Measurements from ENCODE around the gene PNMA8B.
A peak's percentile ranks its signal among the peaks of the same experiment; 100 is the strongest.

The PNMA8B gene

DNA sequence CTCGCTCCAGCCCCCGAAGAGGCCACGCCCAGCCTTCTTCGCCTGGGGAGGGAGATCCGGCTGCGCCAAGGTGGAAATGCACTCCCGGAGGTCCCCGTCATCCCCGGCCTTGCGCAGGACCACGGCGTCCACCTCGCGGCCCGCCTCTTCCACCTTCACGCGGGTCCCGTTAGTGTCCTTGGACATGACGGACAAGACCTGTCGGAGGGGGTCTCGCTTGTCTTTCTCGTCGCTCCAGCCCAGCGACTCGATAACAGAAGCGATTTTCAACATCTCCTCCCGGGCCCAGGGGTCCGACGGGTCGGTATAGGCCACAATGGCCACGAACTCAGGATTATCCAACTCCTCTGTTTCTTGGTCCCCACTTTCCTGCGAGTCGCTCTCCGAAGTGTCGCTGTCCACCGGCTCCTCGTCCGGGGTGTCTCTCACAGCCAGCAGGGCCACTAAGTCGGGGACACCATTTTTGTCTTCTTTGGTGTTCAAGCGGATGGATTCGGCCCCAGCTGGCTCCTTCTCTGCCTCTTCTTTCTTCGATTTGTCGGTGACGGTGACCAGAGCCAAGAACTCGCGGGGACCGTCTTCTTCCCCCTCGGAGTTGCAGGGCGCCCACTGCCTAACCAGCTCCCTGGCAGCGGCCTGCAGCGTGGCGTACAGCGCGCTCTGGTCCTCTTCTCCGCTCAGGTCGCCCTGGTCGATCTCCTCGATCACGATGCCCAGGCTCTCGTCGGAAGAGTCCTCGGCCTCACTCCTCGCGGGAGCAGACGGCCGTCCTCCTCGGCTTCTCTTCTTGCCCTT is 1.3 kb downstream of the PNMA8B start:
- Histone ChIP-seq H3K4me1 (ENCODE audit: control insufficient read depth, insufficient read depth, low read length, poor library complexity, severe bottlenecking) (peaks cover 3% of the 10 kb centered on the region), H3K9me3 (ENCODE audit: control insufficient read depth, low read length) (peaks cover 3% of the 10 kb centered on the region), H3K36me3 (ENCODE audit: control insufficient read depth, insufficient read depth, low read length) (no peaks in the 10 kb centered on the region), H3K27ac (ENCODE audit: low read depth, low read length, severe bottlenecking) (no peak overlapping the region), H3K4me3 (ENCODE audit: extremely low read depth, insufficient read depth, low read length, poor library complexity, severe bottlenecking) (no peak overlapping the region)
- 94 to 97% methylated on average over 65 to 67 of the region's 67 CpGs for WGBS, 2 experiments (ENCODE audit: insufficient coverage in 2 of 2)

- H3K4me1 ChIP-seq (ENCODE audit: control insufficient read depth, insufficient read depth, low read length, poor library complexity, severe bottlenecking) = peaks cover 3% of the 10 kb centered on the region
- peaks cover 3% of the 10 kb centered on the region for H3K9me3 ChIP-seq (ENCODE audit: control insufficient read depth, low read length)
- no peaks in the 10 kb centered on the region for H3K36me3 ChIP-seq (ENCODE audit: control insufficient read depth, insufficient read depth, low read length)
- no peak overlapping the region for H3K4me3 ChIP-seq (ENCODE audit: extremely low read depth, insufficient read depth, low read length, poor library complexity, severe bottlenecking)
- WGBS, 2 experiments (ENCODE audit: insufficient coverage in 2 of 2) = 54 to 61% methylated on average over 76 to 80 of the region's 92 CpGs
- H3K27ac ChIP-seq (ENCODE audit: low read depth, low read length, severe bottlenecking) = no peak overlapping the region
These were observed 2.2 kb downstream of the PNMA8B start for GRCh38 chr19:46493236-46494145.

- H3K27ac ChIP-seq (ENCODE audit: low read depth, low read length, severe bottlenecking) = no peak overlapping the region
- WGBS, 2 experiments (ENCODE audit: insufficient coverage in 2 of 2) = 30 to 54% methylated on average over 4 to 15 of the region's 17 CpGs
- no peak overlapping the region for H3K4me3 ChIP-seq (ENCODE audit: extremely low read depth, insufficient read depth, low read length, poor library complexity, severe bottlenecking)
- peaks cover 3% of the 10 kb centered on the region for H3K9me3 ChIP-seq (ENCODE audit: control insufficient read depth, low read length)
- H3K36me3 ChIP-seq (ENCODE audit: control insufficient read depth, insufficient read depth, low read length) = no peaks in the 10 kb centered on the region
- peaks cover 6% of the 10 kb centered on the region for H3K4me1 ChIP-seq (ENCODE audit: control insufficient read depth, insufficient read depth, low read length, poor library complexity, severe bottlenecking)
These were observed 2.8 kb downstream of the PNMA8B start for GRCh38 chr19:46492841-46493235.

GRCh38 chr19:46491975-46492682 is 3.5 kb downstream of the PNMA8B start:
- Histone ChIP-seq H3K27ac (ENCODE audit: low read depth, low read length, severe bottlenecking) (no peak overlapping the region), H3K4me1 (ENCODE audit: control insufficient read depth, insufficient read depth, low read length, poor library complexity, severe bottlenecking) (peaks cover 6% of the 10 kb centered on the region), H3K4me3 (ENCODE audit: extremely low read depth, insufficient read depth, low read length, poor library complexity, severe bottlenecking) (no peak overlapping the region), H3K36me3 (ENCODE audit: control insufficient read depth, insufficient read depth, low read length) (no peaks in the 10 kb centered on the region), H3K9me3 (ENCODE audit: control insufficient read depth, low read length) (peaks cover 3% of the 10 kb centered on the region)
- 82 to 84% methylated on average over 17 to 18 of the region's 18 CpGs for WGBS, 2 experiments (ENCODE audit: insufficient coverage in 2 of 2)

DNA sequence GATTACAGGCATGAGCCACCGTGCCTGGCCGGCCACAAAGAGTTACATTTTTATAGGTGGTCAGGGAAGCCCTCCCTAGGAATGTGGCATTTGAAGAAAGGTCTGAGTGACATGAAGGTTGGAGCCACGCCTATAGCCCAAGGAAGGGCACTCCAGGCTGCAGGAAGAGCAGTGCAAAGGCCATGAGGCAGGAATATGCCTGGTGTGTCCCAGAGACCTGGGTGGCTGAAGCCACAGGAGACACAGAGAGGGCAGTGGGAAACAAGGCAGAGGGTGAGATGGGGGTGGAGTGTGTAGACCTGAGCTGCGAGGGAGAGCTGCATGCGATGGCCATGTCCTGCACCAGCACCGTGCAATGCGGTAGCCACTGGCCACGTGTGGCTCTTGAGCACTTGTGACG is 4.9 kb downstream of the PNMA8B start:
- Histone ChIP-seq H3K9me3 (ENCODE audit: control insufficient read depth, low read length) (peaks cover 3% of the 10 kb centered on the region), H3K4me1 (ENCODE audit: control insufficient read depth, insufficient read depth, low read length, poor library complexity, severe bottlenecking) (peaks cover 6% of the 10 kb centered on the region), H3K4me3 (ENCODE audit: extremely low read depth, insufficient read depth, low read length, poor library complexity, severe bottlenecking) (no peak overlapping the region), H3K27ac (ENCODE audit: low read depth, low read length, severe bottlenecking) (no peak overlapping the region), H3K36me3 (ENCODE audit: control insufficient read depth, insufficient read depth, low read length) (no peaks in the 10 kb centered on the region)
- WGBS, 2 experiments (ENCODE audit: insufficient coverage in 2 of 2) = 82 to 96% methylated on average over 4 to 8 of the region's 9 CpGs

GRCh38 chr19:46489445-46490272 is 6.0 kb downstream of the PNMA8B start:
- Histone ChIP-seq H3K4me1 (ENCODE audit: control insufficient read depth, insufficient read depth, low read length, poor library complexity, severe bottlenecking) (peaks cover 6% of the 10 kb centered on the region), H3K27ac (ENCODE audit: low read depth, low read length, severe bottlenecking) (no peak overlapping the region), H3K36me3 (ENCODE audit: control insufficient read depth, insufficient read depth, low read length) (no peaks in the 10 kb centered on the region), H3K4me3 (ENCODE audit: extremely low read depth, insufficient read depth, low read length, poor library complexity, severe bottlenecking) (no peak overlapping the region), H3K9me3 (ENCODE audit: control insufficient read depth, low read length) (peaks cover 3% of the 10 kb centered on the region)
- WGBS, 2 experiments (ENCODE audit: insufficient coverage in 2 of 2) = 30 to 45% methylated on average over 45 of the region's 52 CpGs

GRCh38 chr19:46488551-46488950 is 7.1 kb downstream of the PNMA8B start:
- no peaks in the 10 kb centered on the region for H3K36me3 ChIP-seq (ENCODE audit: control insufficient read depth, insufficient read depth, low read length)
- WGBS, 2 experiments (ENCODE audit: insufficient coverage in 2 of 2) = 72 to 82% methylated on average over 9 to 11 of the region's 11 CpGs
- no peak overlapping the region for H3K27ac ChIP-seq (ENCODE audit: low read depth, low read length, severe bottlenecking)
- H3K4me3 ChIP-seq (ENCODE audit: extremely low read depth, insufficient read depth, low read length, poor library complexity, severe bottlenecking) = no peak overlapping the region
- H3K4me1 ChIP-seq (ENCODE audit: control insufficient read depth, insufficient read depth, low read length, poor library complexity, severe bottlenecking) = peaks cover 6% of the 10 kb centered on the region
- no peaks in the 10 kb centered on the region for H3K9me3 ChIP-seq (ENCODE audit: control insufficient read depth, low read length)

DNA sequence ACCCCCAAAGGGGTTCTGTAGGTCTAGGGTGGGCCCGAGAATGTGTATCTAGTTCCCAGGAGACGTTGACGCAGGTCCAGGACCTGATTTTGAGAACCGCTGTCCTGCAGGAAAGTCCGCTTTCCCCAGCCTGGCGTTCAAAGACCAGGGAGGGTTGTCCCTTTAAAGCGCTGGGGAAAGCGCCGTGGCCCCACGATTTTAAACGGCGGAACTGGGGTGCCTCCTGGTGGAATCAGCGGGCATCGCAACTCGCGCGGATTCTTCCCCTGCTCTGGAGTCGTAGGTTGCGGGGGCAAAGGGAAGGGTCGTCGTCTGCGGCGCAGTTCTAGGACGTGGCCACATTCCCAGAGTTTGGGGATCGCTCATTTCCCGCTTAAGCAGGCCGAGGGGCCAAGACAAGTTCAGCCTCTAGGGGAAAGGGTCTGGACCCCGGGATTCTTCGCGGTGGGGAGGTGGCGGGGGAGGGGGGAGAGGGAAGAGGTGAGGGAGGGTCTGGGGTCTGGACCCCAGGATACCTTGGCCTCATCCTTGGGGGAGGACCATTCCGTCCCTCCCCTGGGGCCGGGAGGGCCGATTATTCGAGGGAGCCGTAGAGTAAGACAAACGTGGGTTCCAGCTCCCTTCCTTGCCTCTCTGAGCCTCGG is 7.7 kb downstream of the PNMA8B start:
- no peak overlapping the region for H3K27ac ChIP-seq (ENCODE audit: low read depth, low read length, severe bottlenecking)
- H3K9me3 ChIP-seq (ENCODE audit: control insufficient read depth, low read length) = no peaks in the 10 kb centered on the region
- H3K4me3 ChIP-seq (ENCODE audit: extremely low read depth, insufficient read depth, low read length, poor library complexity, severe bottlenecking) = peak overlapping the region; percentile 18
- 10 to 11% methylated on average over 30 of the region's 38 CpGs for WGBS, 2 experiments (ENCODE audit: insufficient coverage in 2 of 2)
- peaks cover 4% of the 10 kb centered on the region for H3K4me1 ChIP-seq (ENCODE audit: control insufficient read depth, insufficient read depth, low read length, poor library complexity, severe bottlenecking)
- no peaks in the 10 kb centered on the region for H3K36me3 ChIP-seq (ENCODE audit: control insufficient read depth, insufficient read depth, low read length)

- Histone ChIP-seq H3K27ac (ENCODE audit: low read depth, low read length, severe bottlenecking) (no peak overlapping the region), H3K4me1 (ENCODE audit: control insufficient read depth, insufficient read depth, low read length, poor library complexity, severe bottlenecking) (peaks cover 4% of the 10 kb centered on the region), H3K36me3 (ENCODE audit: control insufficient read depth, insufficient read depth, low read length) (no peaks in the 10 kb centered on the region), H3K4me3 (ENCODE audit: extremely low read depth, insufficient read depth, low read length, poor library complexity, severe bottlenecking) (peak overlapping the region; percentile 18), H3K9me3 (ENCODE audit: control insufficient read depth, low read length) (no peaks in the 10 kb centered on the region)
- whole genome bisulfite sequencing, 2 experiments (ENCODE audit: insufficient coverage in 2 of 2) = 27 to 28% methylated on average over 12 to 13 of the region's 19 CpGs
These were observed 8.4 kb downstream of the PNMA8B start for GRCh38 chr19:46487178-46487801.

Measured in mesodermal cell (in vitro differentiated cells).